Mesenteric fat pad (tissue), 1 donor: ENCODE results near the gene OR52D1. TPM values are rescaled to one million over a fixed set of nuclear protein-coding genes. Genes with fewer than 3 reads are reported as not detected.

Source experiments
- DNase-seq: peaks from one replicate; pipeline ENCODE4 v3.0.0-alpha.2; 2020; ENCODE audit warnings: low spot score
- total RNA-seq: library from RNA; stranded (reverse); fragmentation: NEBNext Ultra II Directional; extraction: Animal tissue kit (Norgen Biotek cat#: 25700); gene quantifications from one replicate; pipeline ENCODE4 v1.2.1, GENCODE V29; 2021
- donor health status: DM: yes; HTN: yes; CAD: no.

OR52D1 gene
- total RNA-seq, 1 donor from 2014 or later, result not detected

GRCh38 chr11:5509803-5510202 lies 21.3 kb downstream of the OR52D1 start, which contains the start of gene UBQLN3:
Gene UBQLN3 (minus strand): TSS chr11:5509957. CDS start chr11:5509558, 399 bp downstream.
- no peak for DNase-seq

GRCh38 chr11:5514841-5515240 lies 26.4 kb downstream of the OR52D1 start:
- DNase-seq, result no peak

DNA sequence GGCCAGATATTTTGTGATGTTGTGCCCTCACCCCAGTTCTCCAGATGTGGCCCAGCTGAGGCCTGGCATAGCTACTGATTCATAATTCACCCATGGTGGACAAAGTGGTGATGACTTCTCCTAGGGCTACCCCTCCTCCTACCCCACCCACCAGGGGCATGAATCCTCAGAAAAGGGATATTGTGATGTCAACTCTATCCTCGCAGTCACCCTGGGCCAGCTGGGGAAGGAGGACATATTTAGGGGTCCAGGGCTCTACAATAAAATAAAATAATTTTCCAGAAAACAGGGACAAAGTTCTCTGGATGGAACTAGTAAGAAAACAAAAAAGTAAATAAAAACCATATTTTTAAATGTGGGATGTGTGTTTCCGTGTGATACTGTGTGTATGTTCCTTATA lies 28.1 kb downstream of the OR52D1 start, which contains the start of gene UBQLNL:
TSS of gene UBQLNL (minus strand) at position 101 of the 400 bp plus-strand sequence. CDS start 258 bp downstream, outside the sequence.
- no peak for DNase-seq

- DNase-seq, result no peak
Measured at GRCh38 chr11:5521540-5521939, 33.1 kb downstream of the OR52D1 start.

GRCh38 chr11:5522308-5522707 lies 33.8 kb downstream of the OR52D1 start:
- DNase-seq, result no peak

GRCh38 chr11:5524756-5525155 lies 36.3 kb downstream of the OR52D1 start:
- DNase-seq, result no peak

DNA sequence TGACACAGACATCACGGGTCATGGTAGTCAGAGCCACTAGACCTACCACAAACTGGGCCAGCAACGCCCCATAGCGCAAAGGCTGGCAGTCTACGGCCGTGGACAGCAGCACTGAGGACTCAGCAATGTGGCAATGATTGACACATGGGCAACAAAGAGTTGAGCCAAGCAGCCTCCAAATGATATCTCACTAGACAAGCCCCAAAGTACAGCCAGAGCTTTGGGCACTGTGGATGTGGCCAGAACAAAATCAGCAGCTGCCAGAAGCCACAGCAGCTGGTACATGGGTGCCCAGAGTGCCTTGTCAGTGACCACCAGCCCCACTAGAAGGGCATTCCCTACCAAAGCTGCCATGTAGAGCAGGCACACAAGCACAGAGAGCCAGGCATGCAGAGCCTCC lies 39.2 kb downstream of the OR52D1 start:
- DNase-seq, result no peak

DNA sequence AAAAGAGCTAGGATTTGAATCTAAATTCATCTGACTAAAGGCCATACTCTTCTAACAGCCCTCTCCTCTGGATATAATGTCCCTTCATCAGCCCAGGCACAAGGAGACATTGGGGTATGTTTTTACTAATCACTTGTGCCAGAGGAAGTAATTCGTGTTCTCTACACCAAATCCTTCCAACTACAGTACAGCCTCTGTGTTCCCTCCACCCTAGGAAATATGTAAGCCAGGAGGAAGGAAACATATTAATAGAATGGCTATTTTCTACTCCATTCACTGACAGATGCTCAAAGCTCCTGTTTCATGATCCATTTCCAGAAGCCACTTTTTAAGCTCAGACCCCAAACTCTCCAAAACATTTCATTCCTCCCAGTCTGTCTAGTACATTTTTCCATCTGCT lies 40.0 kb downstream of the OR52D1 start:
- DNase-seq, result no peak

GRCh38 chr11:5531053-5531831 lies 42.8 kb downstream of the OR52D1 start:
- no peak for DNase-seq

DNA sequence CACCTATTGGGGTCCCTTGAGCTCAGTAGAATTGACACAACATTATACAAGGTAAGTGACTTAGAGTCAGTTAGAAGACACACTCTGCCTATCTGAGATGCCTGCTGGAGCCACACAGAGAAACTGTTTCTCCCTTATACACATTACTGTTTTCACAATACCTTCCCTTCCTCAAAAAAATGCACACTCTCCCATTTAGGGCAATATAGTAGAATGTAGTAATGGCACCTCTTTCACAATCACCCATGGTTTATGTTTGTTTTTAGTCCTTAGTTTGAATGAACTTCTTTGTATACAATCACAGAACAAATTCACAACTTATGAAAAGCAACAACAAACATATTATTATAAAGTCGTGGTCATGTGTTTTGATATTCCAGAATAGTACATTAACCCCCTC lies 45.6 kb downstream of the OR52D1 start:
- no peak for DNase-seq

DNA sequence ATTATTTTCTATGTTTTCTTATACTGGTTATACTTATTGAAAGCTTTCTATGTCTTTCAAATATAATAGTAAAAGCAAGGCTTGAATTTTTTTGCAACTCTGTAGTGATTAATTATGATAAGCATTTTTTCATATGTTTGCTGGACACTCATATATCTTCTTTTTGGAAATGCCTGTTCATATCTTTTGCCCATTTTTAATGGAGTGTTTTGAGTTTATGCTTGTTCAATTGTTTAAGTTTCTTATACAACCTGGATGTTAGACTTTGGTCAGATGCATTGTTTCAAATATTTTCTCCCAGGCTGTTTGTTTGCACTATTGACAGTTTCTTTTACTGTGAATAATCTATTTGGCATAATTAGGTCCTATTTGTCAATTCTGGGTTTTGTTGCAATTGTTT lies 48.0 kb downstream of the OR52D1 start:
- DNase-seq, result no peak

Other genes starting within 250 kb of the OR52D1 start
- gene HBG1, start 238.8 kb upstream of the OR52D1 start, total RNA-seq, result not detected
- gene HBG2, start 233.9 kb upstream of the OR52D1 start, total RNA-seq, result not detected
- not detected for gene HBE1, start 218.7 kb upstream of the OR52D1 start, total RNA-seq
- not detected for gene OR51B4, start 186.7 kb upstream of the OR52D1 start, total RNA-seq
- not detected for gene OR51B2, start 164.4 kb upstream of the OR52D1 start, total RNA-seq
- not detected for gene OR51B5, start 145.2 kb upstream of the OR52D1 start, total RNA-seq
- gene OR51B6, start 137.2 kb upstream of the OR52D1 start, total RNA-seq, result not detected
- gene OR51M1, start 104.9 kb upstream of the OR52D1 start, total RNA-seq, result not detected
- gene OR51Q1, start 66.6 kb upstream of the OR52D1 start, total RNA-seq, result not detected
- gene OR51I1, start 47.2 kb upstream of the OR52D1 start, total RNA-seq, result not detected
- gene OR51I2, start 39.4 kb upstream of the OR52D1 start, total RNA-seq, result not detected
- 0.22 TPM for gene UBQLN3, start 21.3 kb downstream of the OR52D1 start, total RNA-seq
- 0.19 TPM for gene UBQLNL, start 28.0 kb downstream of the OR52D1 start, total RNA-seq
- gene OR52H1, start 59.9 kb downstream of the OR52D1 start, total RNA-seq, result not detected
- not detected for gene OR52B6, start 92.2 kb downstream of the OR52D1 start, total RNA-seq
- gene TRIM6, start 108.0 kb downstream of the OR52D1 start, total RNA-seq, result 1.4 TPM
- gene TRIM34, start 136.3 kb downstream of the OR52D1 start, total RNA-seq, result 6.1 TPM
- 17.7 TPM for gene TRIM5, start 196.4 kb downstream of the OR52D1 start, total RNA-seq
- 58.5 TPM for gene TRIM22, start 201.1 kb downstream of the OR52D1 start, total RNA-seq
- not detected for gene OR56B1, start 247.8 kb downstream of the OR52D1 start, total RNA-seq